OCI-M1 (cell line): Measurements from ENCODE around the gene ADCK2.
A peak's percentile ranks its signal among the peaks of the same experiment; 100 is the strongest.
"Not testable (repeated sequence)": the region's sequence is repeated elsewhere in the genome, so short reads cannot be mapped to it uniquely, and the experiment has no call there.

Experiments
- DNase-seq: peaks from one replicate; lab custom pipeline; 2025; lab: John Stamatoyannopoulos, UW

ADCK2 gene

GRCh38 chr7:140696024-140696679 lies 23.4 kb downstream of the ADCK2 start:
- DNase-seq = peak; percentile 91

DNA sequence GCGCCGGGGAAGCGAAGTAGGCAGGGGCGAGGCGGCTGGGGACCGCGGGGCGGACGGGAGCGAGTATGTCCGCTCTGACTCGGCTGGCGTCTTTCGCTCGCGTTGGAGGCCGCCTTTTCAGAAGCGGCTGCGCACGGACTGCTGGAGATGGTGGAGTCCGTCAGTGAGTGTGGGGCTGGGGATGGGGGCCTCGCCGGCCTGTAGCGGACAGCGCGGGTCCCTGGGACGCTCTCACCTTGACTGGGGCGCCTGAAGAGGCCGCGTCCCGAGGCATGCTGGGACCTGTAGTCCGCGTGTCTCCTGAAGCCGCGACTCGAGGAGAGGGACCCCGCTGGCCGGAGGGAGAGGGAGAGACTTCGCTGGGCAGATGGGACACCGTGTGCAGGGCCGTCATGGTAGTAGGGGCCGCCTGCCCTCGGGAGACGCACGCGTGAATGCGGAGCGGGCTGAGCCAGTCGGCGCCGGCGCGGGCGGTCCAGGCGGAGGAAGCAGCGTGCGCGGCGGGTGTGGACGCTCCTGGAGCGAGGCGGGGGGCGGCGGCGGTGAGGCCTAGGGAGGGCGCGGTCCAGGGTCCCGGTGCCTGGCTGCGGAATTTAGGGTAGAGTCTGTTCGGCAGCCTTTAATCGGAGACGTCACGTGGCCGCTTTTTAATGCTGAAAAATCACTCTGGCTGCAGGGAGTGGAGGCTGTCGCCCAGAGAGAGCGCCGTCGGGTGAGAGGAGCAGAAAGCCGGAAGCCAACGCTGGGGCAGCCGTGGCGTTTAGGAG lies 24.1 kb downstream of the ADCK2 start, which contains the start of gene NDUFB2:
Gene NDUFB2, plus strand, starts transcription at position 29 of the 767 bp plus-strand sequence. Its CDS starts 37 bp downstream, at position 66.
- DNase-seq = peak; percentile 85

DNA sequence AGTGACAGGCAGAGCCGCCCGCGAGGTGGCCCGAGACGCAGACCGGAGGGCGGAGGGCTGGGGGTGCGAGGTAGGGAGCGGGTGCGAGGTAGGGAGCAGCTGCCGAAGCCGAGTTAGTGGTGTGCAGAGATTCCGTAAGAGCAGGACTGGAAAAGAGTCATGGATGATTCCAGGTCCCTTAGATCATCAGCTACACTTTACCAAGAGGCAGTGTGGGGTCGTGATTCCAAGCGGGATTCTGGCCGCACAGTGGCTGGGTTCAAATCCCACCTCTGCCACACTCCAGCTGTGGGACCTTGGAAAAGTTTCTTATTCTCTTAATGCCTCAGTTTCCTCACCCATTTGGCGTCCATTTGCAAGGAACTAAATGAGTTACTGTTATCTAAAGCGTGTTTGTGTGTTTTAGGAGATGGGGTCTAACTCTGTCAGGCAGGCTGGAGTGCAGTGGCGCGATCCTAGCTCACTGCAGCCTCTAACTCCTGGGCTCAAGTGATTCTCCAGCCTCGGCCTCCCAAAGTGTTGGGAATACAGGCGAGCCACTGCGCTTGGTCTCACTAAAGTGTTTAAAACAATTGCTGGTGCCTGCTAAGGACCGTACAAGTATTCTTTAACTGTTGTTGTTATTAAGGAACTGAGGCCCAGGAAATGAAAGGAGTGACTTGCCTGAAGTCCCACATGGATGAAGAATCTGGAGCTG lies 24.9 kb downstream of the ADCK2 start:
- no peak for DNase-seq

DNA sequence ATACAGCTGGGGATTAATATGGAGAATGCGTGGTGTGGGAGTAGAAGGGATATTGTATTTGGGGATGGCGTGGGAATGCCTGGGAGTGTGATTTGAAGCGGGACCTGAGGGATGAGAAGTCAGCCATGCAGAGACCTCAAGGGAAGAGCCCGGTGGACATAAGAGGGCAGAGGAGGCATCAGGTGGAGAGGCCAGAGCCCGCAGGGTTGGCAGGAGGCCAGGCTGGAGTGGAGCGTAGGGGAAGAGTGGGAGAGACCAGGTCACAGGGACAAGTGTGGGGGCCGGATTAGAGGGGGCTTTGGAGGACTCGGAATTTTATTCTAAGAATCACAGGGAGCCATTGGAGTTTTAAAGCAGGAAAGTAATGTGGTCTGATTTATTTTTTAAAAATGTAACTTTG lies 25.7 kb downstream of the ADCK2 start:
- DNase-seq = no peak

DNA sequence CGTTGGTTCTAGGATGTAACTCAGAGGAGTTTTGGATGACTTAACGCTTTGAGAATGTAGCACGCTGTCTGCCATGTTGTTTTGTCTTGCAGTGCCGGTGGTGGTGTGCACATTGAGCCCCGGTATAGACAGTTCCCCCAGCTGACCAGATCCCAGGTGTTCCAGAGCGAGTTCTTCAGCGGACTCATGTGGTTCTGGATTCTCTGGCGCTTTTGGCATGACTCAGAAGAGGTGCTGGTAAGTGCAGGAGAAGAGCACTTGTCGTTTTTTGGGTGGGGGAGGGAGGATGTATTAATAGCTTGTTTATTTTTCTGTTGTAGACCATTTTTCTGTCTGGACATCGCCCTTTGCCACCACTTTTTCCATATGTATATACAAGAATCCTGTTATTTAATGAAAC lies 30.0 kb downstream of the ADCK2 start:
- DNase-seq = no peak

- no peak for DNase-seq
Observed at GRCh38 chr7:140704205-140704604, 31.5 kb downstream of the ADCK2 start.

GRCh38 chr7:140707132-140707531 lies 34.4 kb downstream of the ADCK2 start:
- no peak for DNase-seq

DNA sequence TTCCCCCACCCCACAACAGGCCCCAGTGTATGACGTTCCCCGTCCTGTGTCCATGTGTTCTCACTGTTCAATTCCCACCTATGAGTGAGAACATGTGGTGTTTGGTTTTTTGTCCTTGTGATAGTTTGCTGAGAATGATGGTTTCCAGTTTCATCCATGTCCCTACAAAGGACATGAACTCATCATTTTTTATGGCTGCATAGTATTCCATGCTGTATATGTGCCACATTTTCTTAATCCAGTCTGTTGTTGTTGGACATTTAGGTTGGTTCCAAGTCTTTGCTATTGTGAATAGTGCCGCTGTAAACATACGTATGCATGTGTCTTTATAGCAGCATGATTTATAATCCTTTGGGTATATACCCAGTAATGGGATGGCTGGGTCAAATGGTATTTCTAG lies 36.0 kb downstream of the ADCK2 start:
- DNase-seq = not testable (repeated sequence)

GRCh38 chr7:140712392-140712791 lies 39.6 kb downstream of the ADCK2 start:
- DNase-seq = not testable (repeated sequence)

DNA sequence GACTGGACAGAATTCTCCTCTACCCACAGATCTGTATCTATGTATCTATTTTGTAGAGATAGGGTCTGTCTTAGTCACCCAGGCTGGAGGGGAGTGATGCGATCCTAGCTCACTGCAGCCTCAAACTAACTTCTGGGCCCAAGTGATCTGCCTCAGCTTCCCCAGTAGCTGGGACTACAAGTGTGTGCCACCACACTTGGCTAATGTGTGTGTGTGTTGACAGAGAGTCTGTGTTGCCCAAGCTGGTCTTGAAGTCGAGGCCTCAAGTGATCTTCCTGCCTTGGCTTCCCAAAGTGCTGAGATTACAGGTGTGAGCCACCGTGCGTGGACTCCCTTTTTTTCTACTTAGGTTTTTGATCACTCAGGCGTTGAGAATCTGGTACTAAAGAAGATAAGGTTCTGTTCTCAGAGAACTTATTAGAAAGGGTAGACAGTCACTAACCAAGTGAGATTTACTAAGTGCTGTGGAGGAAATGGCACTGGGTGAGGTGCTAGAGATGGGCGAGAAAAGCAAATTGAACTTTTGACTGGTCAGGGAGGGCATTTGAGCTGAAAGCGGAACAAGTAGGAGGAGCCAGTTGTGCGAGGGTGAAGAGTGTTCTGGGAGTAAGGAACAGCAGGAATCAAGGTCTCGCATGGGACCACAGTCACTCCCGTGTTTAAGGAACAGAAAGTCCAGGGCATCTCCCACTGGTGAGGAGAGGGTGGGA lies 41.7 kb downstream of the ADCK2 start:
- DNase-seq = no peak

- no peak for DNase-seq
Observed at GRCh38 chr7:140719721-140720120, 47.0 kb downstream of the ADCK2 start.

DNA sequence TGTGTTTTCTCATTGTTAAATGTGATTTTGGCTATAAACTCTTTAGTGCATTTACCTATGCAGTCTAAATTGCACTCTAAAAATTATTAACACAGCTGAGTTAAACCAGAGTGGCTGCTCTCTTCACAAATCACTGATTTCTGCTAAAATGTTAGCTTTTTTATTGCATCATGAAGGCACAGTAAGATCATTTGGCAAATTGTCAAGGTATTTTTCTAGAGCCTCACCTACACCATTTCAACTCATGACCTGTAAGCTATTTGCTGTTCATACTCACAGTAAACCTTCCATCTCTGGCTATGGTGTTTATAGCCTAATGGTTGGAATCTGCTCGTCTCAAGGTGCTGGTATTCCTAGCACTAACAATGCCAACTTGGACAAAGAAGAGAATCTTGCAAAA lies 49.5 kb downstream of the ADCK2 start:
- no peak for DNase-seq

- DNase-seq = no peak
Observed at GRCh38 chr7:140723006-140723405, 50.3 kb downstream of the ADCK2 start.

DNA sequence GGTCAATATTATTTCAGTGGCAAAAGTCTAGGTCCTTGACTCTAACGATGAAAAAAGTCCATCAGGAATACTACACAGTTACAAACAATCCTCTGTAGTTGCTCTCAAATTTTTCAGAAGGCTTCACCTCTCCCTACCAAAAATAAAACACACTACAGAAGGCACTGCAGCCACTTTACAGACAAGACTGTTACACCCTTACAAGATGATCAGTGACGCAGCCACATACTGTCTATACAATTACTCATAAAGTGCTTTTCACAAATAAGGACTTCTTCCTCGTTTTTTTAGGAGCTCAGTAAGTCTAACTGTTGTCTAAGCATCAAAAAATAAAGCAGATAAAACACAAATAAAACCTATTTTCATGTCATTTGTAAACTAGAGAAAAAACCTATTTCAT lies 50.8 kb downstream of the ADCK2 start:
- no peak for DNase-seq

- DNase-seq = no peak
Observed at GRCh38 chr7:140724706-140725105, 52.0 kb downstream of the ADCK2 start.

DNA sequence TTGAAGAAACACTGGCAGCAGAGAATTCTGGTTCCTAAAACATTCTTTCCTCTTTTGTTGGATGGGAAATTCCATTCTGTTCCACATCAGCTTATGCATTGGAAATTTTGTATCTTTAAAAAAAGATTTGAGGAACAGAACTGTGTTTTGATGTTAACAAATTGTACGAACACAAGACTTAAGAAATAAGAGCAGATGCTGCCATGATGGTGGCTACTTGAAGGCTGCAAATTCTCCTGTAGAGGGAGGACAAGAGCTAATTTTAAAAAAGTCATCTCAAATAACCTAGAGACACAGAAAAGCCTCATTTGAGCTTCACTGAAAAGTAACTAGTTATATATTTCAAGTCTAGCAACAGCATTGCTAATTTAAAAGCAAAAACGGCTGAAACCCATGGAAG lies 53.5 kb downstream of the ADCK2 start:
- peak; percentile 8 for DNase-seq

- no peak for DNase-seq
Observed at GRCh38 chr7:140732416-140732815, 59.7 kb downstream of the ADCK2 start.

- DNase-seq = no peak
Observed at GRCh38 chr7:140734096-140734495, 61.4 kb downstream of the ADCK2 start.

GRCh38 chr7:140734729-140735128 lies 62.0 kb downstream of the ADCK2 start:
- no peak for DNase-seq

DNA sequence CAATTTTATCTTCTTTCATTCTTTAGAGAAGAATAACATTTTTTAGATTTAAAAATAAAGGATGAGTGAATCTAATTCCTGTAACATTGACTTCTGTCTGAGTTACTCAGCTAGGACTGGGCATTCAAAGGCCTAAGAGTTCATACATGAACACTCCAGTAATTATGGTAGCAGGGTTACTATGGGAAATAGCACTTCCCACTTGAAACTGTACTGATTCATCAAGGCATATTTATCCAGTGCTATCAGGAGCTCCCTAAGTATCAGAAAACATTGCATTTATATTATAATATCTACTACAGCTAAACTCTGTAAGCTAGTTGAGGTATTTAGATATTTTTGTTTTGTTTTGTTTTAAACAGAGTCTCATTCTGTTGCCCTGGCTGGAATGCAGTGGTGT lies 65.5 kb downstream of the ADCK2 start:
- DNase-seq = no peak

GRCh38 chr7:140743255-140743654 lies 70.5 kb downstream of the ADCK2 start:
- DNase-seq = not testable (repeated sequence)

DNA sequence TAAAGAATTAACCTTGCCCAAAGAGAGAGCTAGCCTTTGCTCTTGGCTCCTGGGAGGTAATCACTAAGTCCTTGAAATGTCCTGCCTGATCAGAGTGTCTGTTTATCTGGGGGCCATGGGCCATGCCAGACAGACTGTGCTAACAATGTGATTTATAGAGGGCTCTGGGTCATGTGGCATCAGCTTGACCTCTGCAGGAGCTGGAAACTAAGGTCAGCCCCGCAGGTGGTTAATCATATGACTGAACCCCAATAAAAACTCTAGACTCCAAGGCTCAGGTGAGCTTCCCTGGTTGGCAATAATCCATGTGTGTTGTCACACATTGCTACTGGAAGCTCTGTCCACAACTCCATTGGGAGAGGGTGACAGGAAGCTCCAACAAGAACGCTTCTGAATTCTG lies 71.3 kb downstream of the ADCK2 start:
- no peak for DNase-seq
